Epithelial cell of proximal tubule (primary cell): Measurements from ENCODE around the gene ROPN1L. TPM values are rescaled to one million over a fixed set of nuclear protein-coding genes. Genes with fewer than 3 reads are reported as not detected.
"Not testable (repeated sequence)": the region's sequence is repeated elsewhere in the genome, so short reads cannot be mapped to it uniquely, and the experiment has no call there.

Experiments
- DNase-seq: peaks from one replicate; pipeline ENCODE4 v3.0.0-alpha.2; 2011; ENCODE audit warnings: low read depth
- H3K4me3 ChIP-seq: 2 replicates; pipeline ENCODE4 v1.5.1; 2011; ENCODE audit warnings: low read depth, mild to moderate bottlenecking, low read length
- CTCF ChIP-seq: conservative IDR thresholded peaks from 2 replicates; pipeline ENCODE4 v1.5.1; 2012; ENCODE audit warnings: low read depth, mild to moderate bottlenecking, low read length
- total RNA-seq: library from RNA; depleted of rRNA; stranded (reverse); fragments of >200 nt; gene quantifications from 2 replicates; pipeline ENCODE4 v1.2.3, GENCODE V29; 2015

Gene ROPN1L
- total RNA-seq = 1.1 TPM in 1 of 2 replicates, not detected in the other

GRCh38 chr5:10441083-10441991 is at the start of gene ROPN1L:
Gene ROPN1L (plus strand): TSS chr5:10441879. CDS start chr5:10442168, 289 bp downstream.
- DNase-seq = no peak
- no peak for TF ChIP-seq CTCF
- peak within 1 kb of the TSS; percentile 59 for H3K4me3 ChIP-seq

DNA sequence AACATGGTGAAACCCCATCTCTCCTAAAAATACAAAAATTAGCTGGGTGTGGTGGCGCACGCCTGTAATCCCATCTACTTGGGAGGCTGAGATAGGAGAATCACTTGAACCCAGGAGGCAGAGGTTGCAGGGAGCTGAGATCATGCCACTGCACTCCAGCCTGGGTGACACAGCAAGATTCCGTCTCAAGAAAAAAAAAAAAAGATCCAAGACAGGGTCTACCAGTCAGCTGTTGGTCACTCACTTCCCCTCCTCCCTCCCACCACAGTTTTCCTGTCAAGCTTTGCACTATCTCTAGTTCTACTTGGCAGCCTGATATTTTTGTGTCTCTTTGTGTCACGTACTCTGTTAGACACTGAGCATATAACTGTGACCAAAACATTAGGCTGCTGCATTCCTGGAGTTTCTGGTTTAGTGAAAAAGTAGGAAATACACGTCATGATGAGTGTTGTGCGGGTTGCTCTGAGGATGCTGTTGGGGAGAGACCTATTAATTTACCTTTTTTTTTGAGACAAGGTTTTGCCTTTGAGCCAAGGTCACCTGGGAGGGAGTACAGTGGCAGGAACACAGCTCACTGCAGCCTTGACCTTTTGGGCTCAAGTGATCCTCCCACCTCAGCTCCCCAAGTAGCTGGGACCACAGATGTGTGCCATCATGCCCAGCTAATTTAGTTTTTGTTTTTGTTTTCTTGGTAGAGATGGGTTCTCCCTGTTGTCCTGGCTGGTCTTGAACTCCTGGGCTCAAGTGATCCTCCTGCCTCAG is 48.9 kb upstream of the ROPN1L start:
- not testable (repeated sequence) for DNase-seq, H3K4me3 ChIP-seq

- no peak overlapping the region for H3K4me3 ChIP-seq
- DNase-seq = no peak
- no peak for TF ChIP-seq CTCF
Measured at GRCh38 chr5:10393491-10393890, 48.2 kb upstream of the ROPN1L start.

DNA sequence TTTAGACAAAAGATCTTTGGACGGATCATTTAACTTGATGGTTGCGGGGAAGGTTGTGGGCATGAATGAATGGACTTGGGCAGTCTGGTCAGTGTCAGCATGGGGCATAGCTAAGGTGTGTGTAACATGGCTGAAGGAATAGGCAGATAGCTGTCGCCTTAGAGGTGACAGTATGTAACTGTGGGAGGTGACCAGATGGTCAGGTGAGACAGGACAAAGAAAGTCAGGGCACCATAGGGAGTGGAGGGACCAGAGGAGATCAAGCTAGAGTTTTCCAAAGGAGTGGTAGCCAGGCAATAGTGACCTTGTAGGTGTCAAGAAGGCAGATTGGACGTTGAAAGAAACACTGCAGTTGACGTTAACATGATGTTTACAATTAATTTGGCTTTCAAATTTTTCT is 45.1 kb upstream of the ROPN1L start:
- no peak overlapping the region for H3K4me3 ChIP-seq
- TF ChIP-seq CTCF = no peak
- no peak for DNase-seq

DNA sequence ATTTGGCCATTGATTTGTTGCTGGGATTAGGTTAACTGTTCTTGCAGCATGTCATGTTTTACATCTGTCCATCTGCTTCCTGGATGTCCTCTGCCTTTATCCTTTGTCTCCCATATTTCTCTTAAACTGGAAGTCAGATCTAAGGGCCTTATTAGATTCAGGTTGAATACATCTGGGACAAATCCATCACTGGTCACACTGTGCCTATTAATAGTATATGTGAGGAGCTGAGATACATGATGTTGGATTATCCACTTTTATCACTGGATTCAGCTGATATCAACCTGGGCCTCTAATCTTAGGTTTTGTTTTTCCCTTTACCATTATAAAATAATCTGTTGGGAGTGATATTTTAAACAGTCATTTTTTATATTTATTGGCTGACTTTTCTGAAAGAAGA is 41.8 kb upstream of the ROPN1L start:
- no peak overlapping the region for H3K4me3 ChIP-seq
- no peak for TF ChIP-seq CTCF
- no peak for DNase-seq

- DNase-seq = no peak
- no peak overlapping the region for H3K4me3 ChIP-seq
- no peak for TF ChIP-seq CTCF
Measured at GRCh38 chr5:10400411-10400810, 41.3 kb upstream of the ROPN1L start.

DNA sequence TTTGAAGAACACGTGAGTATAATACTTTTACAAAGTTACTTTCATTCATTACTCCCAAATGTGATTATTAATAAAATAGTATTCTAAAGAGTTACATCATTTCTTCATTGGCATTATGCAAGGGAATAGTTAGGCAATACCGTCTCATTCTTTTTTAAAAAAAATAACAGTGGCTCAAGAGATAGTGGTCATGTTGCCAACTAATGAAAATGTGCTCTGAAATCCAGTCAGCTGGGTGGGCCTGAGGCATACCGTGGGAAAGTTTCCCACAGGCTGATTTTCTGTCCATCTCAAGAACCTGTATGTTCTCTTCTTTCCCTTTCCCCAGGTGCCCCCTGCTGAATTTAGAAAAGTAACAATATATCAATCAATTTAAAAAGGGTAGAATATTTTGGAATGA is 40.8 kb upstream of the ROPN1L start:
- DNase-seq = no peak
- TF ChIP-seq CTCF = no peak
- H3K4me3 ChIP-seq = no peak overlapping the region
